Ishikawa (cell line): Measurements from ENCODE around the gene CHST11.

Experiments used
- CEBPB ChIP-seq: IDR thresholded peaks from 2 replicates; pipeline ENCODE4 v1.6.1; 2012
- CREB1 ChIP-seq: IDR thresholded peaks from 2 replicates; pipeline ENCODE4 v1.6.1; 2012; ENCODE audit warnings: low read depth
- EGR1 ChIP-seq: IDR thresholded peaks from 2 replicates; pipeline ENCODE4 v1.6.1; 2012
- EP300 ChIP-seq: IDR thresholded peaks from 2 replicates; pipeline ENCODE4 v1.6.1; 2012; ENCODE audit warnings: borderline replicate concordance
- FOXM1 ChIP-seq: IDR thresholded peaks from 2 replicates; pipeline ENCODE4 v1.6.1; 2012; ENCODE audit warnings: low read depth, borderline replicate concordance
- MAX ChIP-seq: IDR thresholded peaks from 2 replicates; pipeline ENCODE4 v1.6.1; 2012
- NFIC ChIP-seq: IDR thresholded peaks from 2 replicates; pipeline ENCODE4 v1.6.1; 2012
- RAD21 ChIP-seq: IDR thresholded peaks from 2 replicates; pipeline ENCODE4 v1.6.1; 2012; ENCODE audit warnings: low read depth
- REST ChIP-seq: IDR thresholded peaks from 2 replicates; pipeline ENCODE4 v1.6.1; 2012; ENCODE audit warnings: low read depth, mild to moderate bottlenecking
- TAF1 ChIP-seq: IDR thresholded peaks from 2 replicates; pipeline ENCODE4 v1.6.1; 2012; ENCODE audit warnings: low read depth, mild to moderate bottlenecking
- TEAD4 ChIP-seq: IDR thresholded peaks from 2 replicates; pipeline ENCODE4 v1.6.1; 2012
- USF1 ChIP-seq: IDR thresholded peaks from 2 replicates; pipeline ENCODE4 v1.6.1; 2012
- YY1 ChIP-seq: IDR thresholded peaks from 2 replicates; pipeline ENCODE4 v1.6.1; 2012; ENCODE audit warnings: low read depth

DNA sequence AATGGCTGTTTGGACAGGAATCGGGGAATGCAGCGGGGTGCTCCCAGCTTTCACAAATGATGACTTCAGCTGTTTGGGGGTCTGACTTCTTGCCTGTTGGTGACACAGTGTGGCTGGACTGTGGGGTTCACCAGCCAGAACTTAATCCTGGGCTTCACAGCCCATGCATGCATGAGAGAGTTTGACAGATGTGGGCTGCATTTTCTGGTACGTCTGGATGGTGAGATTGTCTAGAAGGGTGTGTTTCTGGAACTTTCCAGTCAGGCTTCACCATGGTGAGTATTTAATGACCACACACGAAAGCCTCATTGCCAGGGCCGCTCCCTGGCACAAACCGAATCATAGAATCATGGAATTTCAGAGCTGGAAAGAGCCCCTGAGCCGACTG lies 29.6 kb downstream of the CHST11 start:
- TF ChIP-seq REST (no peak), TAF1 (no peak), YY1 (no peak), MAX (no peak), CEBPB (no peak), RAD21 (no peak), FOXM1 (no peak), EP300 (no peak), USF1 (no peak), NFIC (no peak), CREB1 (no peak), TEAD4 (no peak), EGR1 (no peak)
